OCI-LY1 (cell line): Measurements from ENCODE around the gene TSPAN32.

ENCODE experiments used
- H2AFZ ChIP-seq: fragments of 200-600 bp; sonication (generic), shearing (Covaris generic); 2 replicates; pipeline ENCODE4 v1.6.0; 2014; ENCODE audit warnings: antibody characterized with exemption, mild to moderate bottlenecking, low read length
- H3F3A ChIP-seq: fragments of 200-600 bp; sonication (generic), shearing (Covaris generic); 2 replicates; pipeline ENCODE4 v1.6.0; 2014; ENCODE audit warnings: mild to moderate bottlenecking, antibody characterized with exemption, low read length, moderate library complexity; ENCODE audit not compliant: insufficient read depth
- H3K27ac ChIP-seq: fragments of 200-600 bp; sonication (generic); 2 replicates; pipeline ENCODE4 v1.5.1; 2014; ENCODE audit warnings: low read length, mixed run types, mild to moderate bottlenecking, low read depth; ENCODE audit not compliant: poor library complexity, severe bottlenecking
- H3K27me3 ChIP-seq: fragments of 200-600 bp; sonication (generic); 2 replicates; pipeline ENCODE4 v1.6.0; 2014; ENCODE audit warnings: antibody characterized with exemption, mild to moderate bottlenecking, low read length, moderate library complexity; ENCODE audit not compliant: insufficient read depth
- H3K36me3 ChIP-seq: fragments of 200-600 bp; sonication (generic); 2 replicates; pipeline ENCODE4 v1.6.1; 2014; ENCODE audit warnings: mild to moderate bottlenecking, antibody characterized with exemption, low read length, moderate library complexity, mixed read lengths; ENCODE audit not compliant: insufficient read depth
- H3K4me1 ChIP-seq: fragments of 200-600 bp; sonication (generic); 2 replicates; pipeline ENCODE4 v1.5.1; 2014; ENCODE audit warnings: mild to moderate bottlenecking, low read length, moderate library complexity; ENCODE audit not compliant: insufficient read depth, severe bottlenecking
- H3K4me2 ChIP-seq: fragments of 200-600 bp; sonication (generic), shearing (Covaris generic); 2 replicates; pipeline ENCODE4 v1.6.1; 2014; ENCODE audit warnings: low read length
- H3K4me3 ChIP-seq: fragments of 200-600 bp; sonication (generic); 2 replicates; pipeline ENCODE4 v1.5.1; 2014; ENCODE audit warnings: low read length, low read depth, mild to moderate bottlenecking, mixed read lengths; ENCODE audit not compliant: poor library complexity, severe bottlenecking
- H3K79me2 ChIP-seq: fragments of 200-600 bp; shearing (Covaris generic); 2 replicates; pipeline ENCODE4 v1.6.1; 2016; ENCODE audit warnings: mixed run types, low read length, mixed read lengths; ENCODE audit not compliant: insufficient read depth
- H3K9ac ChIP-seq: fragments of 200-600 bp; sonication (generic), shearing (Covaris generic); 2 replicates; pipeline ENCODE4 v1.6.1; 2014; ENCODE audit warnings: mild to moderate bottlenecking, low read length, mixed read lengths
- H3K9me2 ChIP-seq: fragments of 200-600 bp; sonication (generic), shearing (Covaris generic); 2 replicates; pipeline ENCODE4 v1.6.1; 2014; ENCODE audit warnings: low read depth, mild to moderate bottlenecking, low read length, mixed read lengths
- H3K9me3 ChIP-seq: fragments of 200-600 bp; shearing (Covaris generic); 2 replicates; pipeline ENCODE4 v1.6.1; 2014; ENCODE audit warnings: low read length, mixed read lengths
- H4K20me1 ChIP-seq: fragments of 200-600 bp; sonication (generic), shearing (Covaris generic); 2 replicates; pipeline ENCODE4 v1.6.0; 2016; ENCODE audit warnings: mild to moderate bottlenecking, low read length; ENCODE audit not compliant: insufficient read depth
- CTCF ChIP-seq: fragments of 200-600 bp; sonication (generic), shearing (Covaris generic); IDR thresholded peaks from 2 replicates; pipeline ENCODE4 v1.5.1; 2017; ENCODE audit warnings: mild to moderate bottlenecking, antibody characterized with exemption, low read length, moderate library complexity, mixed read lengths
- EZH2 ChIP-seq: fragments of 200-600 bp; sonication (generic), shearing (Covaris generic); IDR thresholded peaks from 2 replicates; pipeline ENCODE4 v1.8.0; 2017; ENCODE audit warnings: borderline replicate concordance, mixed run types, mild to moderate bottlenecking, antibody characterized with exemption, low read length, moderate library complexity, mixed read lengths

The TSPAN32 gene

GRCh38 chr11:2306877-2307500, 5.2 kb downstream of the TSPAN32 start:
- H3K27me3 ChIP-seq, result 0 out of 2 replicates have a peak, but pooled peaks cover 3% of the 10 kb centered on the region
- no peaks in the 10 kb centered on the region for H3K79me2 ChIP-seq
- no peaks in the 10 kb centered on the region for H3K9me2 ChIP-seq
- no peak for TF ChIP-seq CTCF
- TF ChIP-seq EZH2, result no peak
- H3K4me2 ChIP-seq, result no peak overlapping the region
- H3K36me3 ChIP-seq, result no peaks in the 10 kb centered on the region
- no peak overlapping the region for H3K27ac ChIP-seq
- H3K9me3 ChIP-seq, result no peaks in the 10 kb centered on the region
- no peaks in the 10 kb centered on the region for H4K20me1 ChIP-seq
- no peak overlapping the region for H3K4me3 ChIP-seq
- no peak overlapping the region for H2AFZ ChIP-seq
- no peak overlapping the region for H3K9ac ChIP-seq
- H3F3A ChIP-seq, result no peaks in the 10 kb centered on the region
- H3K4me1 ChIP-seq, result no peaks in the 10 kb centered on the region

- Histone ChIP-seq H3K4me2 (no peak overlapping the region), H3K79me2 (no peaks in the 10 kb centered on the region), H3K9me2 (no peaks in the 10 kb centered on the region), H3K4me1 (no peaks in the 10 kb centered on the region), H3K27ac (no peak overlapping the region), H3K9ac (no peak overlapping the region), H2AFZ (no peak overlapping the region), H3F3A (no peaks in the 10 kb centered on the region), H3K4me3 (no peak overlapping the region), H3K36me3 (no peaks in the 10 kb centered on the region), H3K9me3 (no peaks in the 10 kb centered on the region), H4K20me1 (no peaks in the 10 kb centered on the region), H3K27me3 (0 out of 2 replicates have a peak, but pooled peaks cover 3% of the 10 kb centered on the region)
- no peak for TF ChIP-seq CTCF
- no peak for TF ChIP-seq EZH2
These were observed 5.9 kb downstream of the TSPAN32 start for GRCh38 chr11:2307501-2308331.

GRCh38 chr11:2308713-2309112, 6.9 kb downstream of the TSPAN32 start:
- no peaks in the 10 kb centered on the region for H3K4me1 ChIP-seq
- H3K4me2 ChIP-seq, result no peak overlapping the region
- no peaks in the 10 kb centered on the region for H4K20me1 ChIP-seq

More at GRCh38 chr11:2308713-2309112, 6.9 kb downstream of the TSPAN32 start:
- H2AFZ ChIP-seq, result no peak overlapping the region
- H3F3A ChIP-seq, result no peaks in the 10 kb centered on the region
- H3K27ac ChIP-seq, result no peak overlapping the region
- H3K9me3 ChIP-seq, result no peaks in the 10 kb centered on the region
- no peaks in the 10 kb centered on the region for H3K9me2 ChIP-seq
- no peak overlapping the region for H3K9ac ChIP-seq
- H3K79me2 ChIP-seq, result no peaks in the 10 kb centered on the region
- H3K4me3 ChIP-seq, result no peak overlapping the region
- TF ChIP-seq EZH2, result no peak
- TF ChIP-seq CTCF, result no peak
- H3K36me3 ChIP-seq, result no peaks in the 10 kb centered on the region
- 0 out of 2 replicates have a peak, but pooled peaks cover 3% of the 10 kb centered on the region for H3K27me3 ChIP-seq
